Stimulated activated CD8-positive, alpha-beta memory T cell treated with anti-CD3 and anti-CD28 coated beads, Interleukin-12 subunit alpha, Interleukin-12 subunit beta, amount 100 ng/mL, for 4 hours (primary cell): ENCODE results near the gene FLT4.

Experiments
- DNase-seq: peaks from one replicate; pipeline ENCODE4 v3.0.0-alpha.2; 2020; ENCODE audit warnings: low read depth

FLT4 gene

DNA sequence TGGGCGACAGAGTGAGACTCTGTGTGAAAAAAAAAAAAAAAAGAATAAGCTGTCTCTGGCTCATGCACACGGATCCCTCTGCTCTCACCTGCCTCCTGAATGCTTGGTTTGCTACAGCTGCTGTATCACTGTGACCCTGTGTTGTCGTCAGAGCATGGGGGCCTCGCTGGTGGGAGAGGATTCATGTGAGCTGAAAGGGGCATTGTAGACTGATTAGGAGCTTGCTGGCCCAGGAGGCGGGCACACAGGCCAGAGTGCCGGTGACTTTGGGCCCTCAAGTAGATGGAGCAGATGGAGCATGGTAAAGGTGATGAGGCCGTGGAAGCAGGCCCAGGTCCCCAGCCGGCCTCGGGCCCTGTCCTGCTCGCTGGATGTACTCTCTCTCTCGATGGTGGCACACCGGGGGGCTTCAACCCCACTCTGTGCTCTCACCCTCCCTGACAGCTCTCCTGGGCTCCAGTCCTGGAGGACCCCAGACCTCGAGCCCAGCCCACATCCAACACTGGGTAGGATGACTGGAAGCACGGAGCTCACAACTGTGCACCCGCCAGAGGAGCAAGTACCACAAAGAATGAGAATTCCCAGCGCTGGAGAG is 7.1 kb downstream of the FLT4 start:
- no peak for DNase-seq

DNA sequence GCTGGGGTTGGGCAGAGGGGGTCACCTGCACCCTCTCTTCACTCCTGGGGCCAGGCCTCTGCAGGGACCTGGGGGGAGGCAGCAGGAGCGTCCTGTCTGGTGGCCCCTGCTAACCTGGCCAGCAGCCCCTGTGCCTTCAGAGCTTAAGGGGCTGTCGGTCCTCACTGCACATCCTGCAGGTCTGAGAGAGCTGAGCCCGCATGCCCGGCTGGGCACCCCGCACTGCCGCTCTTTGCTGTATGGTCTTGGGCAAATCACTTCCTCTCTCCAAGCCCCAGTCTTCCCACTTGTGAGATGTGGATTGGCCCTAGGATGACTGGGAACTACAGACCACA is 7.9 kb downstream of the FLT4 start:
- DNase-seq = no peak

DNA sequence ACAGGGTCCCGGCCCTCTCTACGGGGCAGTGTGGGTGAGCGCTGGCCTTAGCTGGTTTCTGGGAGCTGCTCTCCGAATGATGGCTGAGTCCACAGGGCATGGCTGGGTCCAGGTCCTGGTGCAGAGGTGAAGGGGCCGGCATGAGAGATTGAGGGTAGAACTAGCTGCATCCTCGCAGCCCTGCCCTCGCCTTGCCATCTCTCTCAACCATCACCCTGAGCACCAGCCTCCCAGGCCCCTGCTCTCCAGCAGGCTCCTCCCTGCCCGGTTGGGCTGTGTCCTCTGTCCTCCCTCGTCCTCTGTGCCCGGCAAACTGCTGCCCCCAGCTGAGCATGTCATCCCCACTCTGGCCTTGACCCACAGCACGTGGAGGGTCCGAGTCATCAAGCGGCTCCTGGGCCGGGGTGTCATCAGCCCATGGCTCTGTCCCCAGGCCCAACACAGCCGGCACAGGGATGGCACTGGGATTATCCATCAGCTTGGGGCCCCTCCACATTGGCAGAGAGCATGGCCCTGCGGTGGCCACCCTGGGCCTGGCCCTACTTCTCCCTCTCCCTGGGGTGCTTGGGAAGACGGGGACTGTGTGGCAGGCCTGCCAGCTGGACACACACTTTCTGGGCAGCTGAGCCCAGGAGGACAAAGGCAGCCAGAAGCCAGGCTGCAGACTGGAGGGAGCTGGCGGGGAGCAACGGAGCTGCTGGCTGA is 8.4 kb downstream of the FLT4 start:
- DNase-seq = no peak

DNA sequence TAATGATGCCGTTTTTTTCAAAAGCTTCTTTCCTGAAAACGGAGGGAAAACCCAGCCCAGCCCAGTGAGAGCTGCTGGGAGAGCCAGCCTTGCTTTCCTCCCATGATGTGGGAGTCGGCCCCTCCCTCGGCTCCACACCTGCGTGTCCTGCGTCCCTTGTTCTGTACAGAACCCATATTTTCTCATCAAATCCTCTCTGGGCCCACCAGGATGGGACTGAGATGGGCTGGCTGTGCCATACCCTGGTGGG is 8.9 kb downstream of the FLT4 start:
- DNase-seq = no peak

DNA sequence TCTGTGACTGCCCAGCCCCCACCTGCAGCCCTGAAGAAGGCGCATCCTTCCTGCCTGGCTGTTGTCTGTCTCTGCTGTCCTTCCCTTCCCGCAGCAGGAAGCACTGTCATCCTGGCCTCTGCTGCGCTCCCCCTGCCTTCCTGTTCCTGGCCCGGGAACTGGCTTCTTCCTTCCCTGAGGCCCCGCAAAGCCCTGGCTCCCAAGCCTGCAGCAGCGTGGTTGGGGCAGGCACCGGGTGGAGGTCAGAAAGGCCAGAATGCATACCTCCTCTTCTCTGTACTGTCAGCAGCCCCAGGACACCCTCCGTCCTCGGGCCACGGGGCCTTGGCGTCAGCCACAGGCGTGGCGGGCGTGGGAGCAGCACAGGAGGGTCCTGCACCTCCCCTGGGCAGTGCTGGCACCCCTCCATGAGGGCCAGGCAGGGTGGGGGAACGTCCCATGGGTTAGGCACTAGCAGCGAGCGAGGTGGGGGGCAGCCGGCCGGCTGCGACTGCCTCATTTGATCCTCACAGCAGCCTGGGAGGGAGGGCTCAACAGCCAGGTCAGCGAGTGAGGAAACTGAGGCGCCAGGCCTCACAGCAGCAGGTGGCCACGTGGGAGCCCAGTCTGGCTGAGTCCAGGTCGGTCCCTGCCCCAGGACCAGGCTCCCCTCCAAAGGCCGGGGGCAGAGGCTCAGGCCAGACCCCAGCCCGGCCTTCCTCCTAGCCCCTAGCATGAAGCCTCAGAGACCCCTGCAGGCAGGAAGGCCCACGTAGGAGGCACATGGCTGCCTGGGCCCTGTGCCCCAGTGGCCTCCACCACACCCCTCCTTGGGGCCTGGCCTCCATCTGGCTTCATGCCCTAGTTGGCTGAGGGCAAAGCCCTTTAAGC is 9.4 kb downstream of the FLT4 start:
- no peak for DNase-seq

DNA sequence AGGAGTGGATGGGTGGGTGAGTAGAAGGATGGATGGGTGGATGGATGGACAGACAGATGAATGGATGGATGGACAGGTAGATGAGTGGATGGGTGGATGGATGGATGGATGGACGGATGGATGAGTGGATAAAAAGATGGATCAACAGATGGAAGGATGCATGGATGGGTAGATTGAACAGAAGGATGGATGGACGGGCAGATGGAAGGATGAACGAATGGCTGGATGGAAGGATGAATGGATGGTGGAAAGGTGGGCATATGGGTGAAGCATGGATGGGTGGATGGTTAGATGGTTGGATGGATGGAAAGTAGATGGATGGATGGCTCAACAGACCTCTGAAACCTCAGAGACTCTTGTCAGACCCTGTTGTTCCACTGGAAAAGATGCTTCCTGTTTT is 10.1 kb downstream of the FLT4 start:
- no peak for DNase-seq

DNA sequence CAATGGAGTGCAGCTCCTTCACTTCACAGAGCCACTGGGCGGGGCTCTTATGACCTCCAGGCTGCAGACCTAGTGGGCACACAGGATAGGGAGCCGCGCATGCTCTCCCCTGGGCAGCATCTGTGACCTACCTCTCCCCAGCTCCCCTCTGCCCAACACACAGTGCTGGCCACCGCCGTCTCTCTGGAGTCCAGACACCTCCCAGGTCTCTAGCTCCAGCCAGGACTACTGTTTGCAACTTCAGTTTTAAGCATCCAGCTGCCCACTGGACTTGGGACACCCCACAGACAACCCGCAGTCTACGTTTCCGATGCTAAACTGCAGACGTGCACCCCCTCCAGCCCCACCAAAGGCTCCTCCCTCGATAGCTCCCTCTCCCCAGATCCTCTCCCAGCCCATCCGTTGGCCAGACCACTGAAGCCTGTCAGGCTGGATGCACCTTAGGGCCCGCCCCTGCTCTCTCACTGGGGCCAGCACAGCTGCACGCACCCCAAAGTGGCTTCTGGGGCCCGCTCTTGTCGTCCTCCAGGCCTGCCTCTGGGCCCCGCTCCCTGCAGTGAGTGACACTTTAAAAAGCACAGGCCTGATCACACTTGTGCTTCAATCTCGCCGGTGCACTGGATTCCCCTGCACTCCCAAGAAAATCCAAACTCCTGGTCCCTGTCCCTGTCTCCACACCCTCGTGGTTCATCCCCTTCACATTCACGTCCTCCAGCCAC is 11.3 kb downstream of the FLT4 start:
- no peak for DNase-seq

DNA sequence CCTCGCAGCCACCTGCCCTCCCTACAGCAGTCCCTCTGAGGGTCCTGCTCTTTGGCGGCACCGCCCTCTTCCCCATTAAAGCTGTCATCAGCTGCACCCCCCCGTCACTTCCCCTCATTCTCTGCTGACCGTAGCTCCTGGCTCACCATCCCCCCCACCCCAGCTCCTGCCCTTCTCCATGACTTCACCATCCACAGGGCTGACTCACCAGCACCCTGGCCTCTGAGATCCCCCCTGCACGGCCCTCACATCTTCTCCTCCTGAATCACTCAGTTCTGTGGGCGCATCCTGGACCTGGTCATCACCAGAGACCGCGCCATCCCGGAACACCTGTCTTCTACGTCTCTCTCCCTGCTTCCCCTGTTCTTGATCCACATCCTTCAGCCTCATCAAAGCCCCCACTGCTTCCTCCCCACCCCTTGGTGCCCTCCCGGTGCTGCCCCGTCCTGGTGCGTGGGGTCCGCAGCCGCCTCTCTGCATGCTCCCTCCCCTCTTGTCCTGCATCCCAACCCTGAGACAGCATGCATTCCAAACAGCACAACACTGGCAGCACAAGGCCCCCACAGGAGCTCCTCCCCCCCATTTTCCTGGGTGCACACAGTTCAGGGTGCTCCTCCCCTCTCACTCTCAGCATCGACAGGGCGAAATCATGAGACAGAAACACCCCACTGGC is 12.9 kb downstream of the FLT4 start:
- DNase-seq = no peak

DNA sequence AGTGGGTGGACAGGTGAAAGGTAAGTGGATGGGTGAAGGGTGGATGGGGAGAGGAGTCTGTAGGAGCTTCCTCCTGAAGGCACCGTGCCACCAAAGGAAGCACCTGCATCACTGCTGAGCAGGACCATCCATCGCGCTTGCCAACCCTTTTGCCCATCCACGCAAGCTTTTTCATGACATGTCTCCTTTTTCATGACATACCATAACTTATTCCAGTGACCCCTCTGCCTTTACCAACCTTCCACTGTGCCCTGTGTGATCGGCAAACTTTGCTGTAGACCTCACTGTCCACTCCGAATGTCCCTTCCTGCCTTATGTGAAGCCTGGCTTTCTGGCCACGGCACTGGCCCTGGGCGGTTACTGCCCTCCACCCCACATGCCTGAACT is 13.4 kb downstream of the FLT4 start:
- no peak for DNase-seq

DNA sequence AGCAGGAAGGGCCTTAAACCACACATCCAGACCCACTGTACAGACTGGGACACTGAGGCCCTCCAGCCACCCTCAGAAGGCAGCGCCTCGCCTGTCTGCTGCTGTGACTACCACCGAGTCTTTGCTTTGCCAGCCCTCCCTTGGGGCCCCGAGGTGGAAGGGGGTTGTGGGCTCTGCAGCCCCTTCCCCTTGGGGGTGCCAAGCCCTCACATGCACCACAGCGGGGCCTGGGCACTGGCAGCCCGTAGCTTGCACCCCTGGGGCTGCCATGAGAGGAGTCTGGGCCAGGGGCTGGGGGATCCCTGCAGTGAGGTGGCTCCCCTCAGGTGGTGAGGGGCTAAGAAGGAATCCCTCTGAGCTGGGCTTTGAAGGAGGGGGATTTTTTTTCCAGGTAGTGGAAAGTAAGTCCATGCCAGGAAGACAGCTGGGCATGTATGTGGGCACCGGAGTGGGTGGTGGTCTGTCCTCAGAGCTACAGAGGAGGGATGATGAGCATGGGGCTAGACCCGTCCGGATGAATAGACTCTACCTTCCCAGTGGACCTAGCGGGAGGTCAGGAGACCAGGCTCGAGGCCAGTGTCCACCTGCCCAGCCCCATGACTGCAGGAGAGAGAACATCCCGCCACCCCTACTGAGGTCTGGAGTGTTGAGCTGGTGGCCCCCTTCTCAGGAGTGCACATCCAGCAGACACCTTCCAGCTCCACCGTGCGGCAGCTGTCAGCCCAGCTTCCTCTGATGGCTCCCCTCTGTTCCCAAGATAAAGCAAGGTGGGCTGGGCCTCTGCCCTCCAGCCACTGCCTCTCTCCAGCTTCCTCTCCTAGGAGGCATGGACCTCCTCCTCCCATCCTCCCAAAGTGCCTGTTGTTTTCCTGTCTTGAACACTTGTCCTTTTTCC is 15.9 kb downstream of the FLT4 start:
- DNase-seq = no peak

DNA sequence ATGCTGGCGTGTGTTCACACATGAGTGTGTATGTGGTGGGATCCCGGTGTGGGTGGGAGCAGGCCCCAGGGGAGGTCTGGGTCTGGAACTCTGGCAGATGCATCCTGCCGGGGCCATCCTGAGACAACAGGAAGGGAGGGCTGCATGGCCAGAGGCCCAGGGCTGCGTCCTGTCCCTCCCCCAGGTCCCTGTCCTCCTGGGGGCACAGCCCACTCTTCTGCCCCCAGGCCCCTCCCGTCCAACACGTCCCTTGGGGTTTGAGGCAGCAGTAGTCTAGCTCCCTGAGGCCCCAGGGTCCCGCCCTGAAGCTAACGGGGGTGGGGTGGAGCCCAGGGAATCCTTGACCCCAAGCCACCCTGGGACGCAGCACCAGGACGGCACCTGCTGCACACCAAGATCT is 16.6 kb downstream of the FLT4 start:
- DNase-seq = no peak

DNA sequence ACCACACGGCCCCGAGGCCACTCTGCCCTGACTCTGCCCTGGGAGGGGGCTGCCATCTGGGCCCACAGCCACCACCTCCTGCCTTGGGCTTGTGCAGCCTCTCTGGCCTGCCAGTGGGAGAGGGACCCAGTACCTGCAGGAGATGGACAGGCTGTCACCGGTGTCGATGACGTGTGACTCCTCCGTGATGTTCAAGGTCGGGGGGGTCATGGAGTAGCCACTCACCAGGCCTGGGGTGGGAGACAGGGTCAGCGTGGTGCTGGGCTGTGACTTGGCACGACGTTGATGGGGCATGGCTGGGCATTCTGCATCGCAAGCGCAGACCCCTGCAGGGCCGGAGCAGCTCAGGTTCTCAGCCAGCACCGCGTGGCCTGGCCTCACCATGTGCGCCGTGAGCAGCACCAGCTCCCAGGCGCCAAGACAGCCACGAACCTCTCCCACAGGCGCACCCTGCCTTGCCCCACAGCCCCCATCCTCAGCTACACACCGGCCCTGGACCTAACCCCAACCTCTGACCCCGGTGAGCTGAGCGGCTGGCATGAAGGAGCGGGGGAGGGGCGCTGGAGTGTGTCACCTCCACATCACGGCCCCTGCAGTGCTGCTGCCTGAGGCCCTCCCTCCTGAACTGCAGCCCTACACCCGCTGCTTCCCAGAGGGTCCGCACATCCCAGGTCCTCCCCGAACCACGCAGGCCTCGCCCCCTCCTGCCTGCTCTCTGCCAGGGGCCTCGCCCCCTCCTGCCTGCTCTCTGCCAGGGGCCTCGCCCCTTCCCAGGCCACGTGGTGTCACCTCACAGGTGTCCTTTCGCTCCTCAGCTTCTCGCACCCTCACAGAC is 17.6 kb downstream of the FLT4 start:
- no peak for DNase-seq

DNA sequence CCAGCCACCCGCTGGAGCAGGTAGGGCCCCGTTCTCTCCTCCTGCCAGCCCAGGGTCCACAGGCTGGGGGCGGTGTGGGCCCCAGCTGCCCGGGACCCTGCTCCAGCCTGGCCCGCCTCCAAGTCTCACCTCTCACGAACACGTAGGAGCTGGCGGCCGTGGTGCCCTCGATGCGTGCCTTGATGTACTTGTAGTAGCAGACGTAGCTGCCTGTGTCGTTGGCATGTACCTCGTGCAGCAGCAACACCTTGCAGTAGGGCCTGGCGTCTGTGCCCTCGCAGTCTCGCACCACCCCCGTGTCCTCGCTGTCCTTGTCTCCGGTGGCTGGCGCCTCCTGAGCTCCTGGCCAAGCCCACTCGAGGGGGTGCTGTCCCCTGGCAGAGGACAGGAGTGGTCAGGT is 19.0 kb downstream of the FLT4 start:
- DNase-seq = no peak

DNA sequence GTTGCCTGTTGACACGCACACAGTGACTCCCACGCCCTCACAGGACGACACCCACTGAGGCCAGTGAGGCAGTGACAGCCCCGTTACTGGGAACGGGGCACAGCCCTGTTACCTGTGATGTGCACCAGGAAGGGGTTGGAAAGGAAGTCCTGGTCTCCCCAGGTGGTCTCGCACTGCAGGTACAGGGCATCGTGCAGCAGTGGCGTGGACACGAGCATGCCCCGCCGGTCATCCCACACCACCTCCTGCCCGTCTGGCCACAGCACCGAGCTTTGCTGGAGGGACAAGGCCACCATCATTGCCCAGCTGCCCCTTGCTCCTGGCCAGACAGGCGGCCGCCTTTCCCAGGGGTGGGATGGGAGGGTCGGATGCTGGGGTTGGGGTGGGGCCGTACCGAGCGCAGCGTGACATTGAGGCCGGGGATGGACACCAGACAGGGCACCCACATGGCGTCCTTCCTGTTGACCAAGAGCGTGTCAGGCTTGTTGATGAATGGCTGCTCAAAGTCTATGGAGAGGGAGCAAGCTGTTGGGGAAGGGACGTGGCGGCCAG is 19.5 kb downstream of the FLT4 start:
- DNase-seq = no peak

DNA sequence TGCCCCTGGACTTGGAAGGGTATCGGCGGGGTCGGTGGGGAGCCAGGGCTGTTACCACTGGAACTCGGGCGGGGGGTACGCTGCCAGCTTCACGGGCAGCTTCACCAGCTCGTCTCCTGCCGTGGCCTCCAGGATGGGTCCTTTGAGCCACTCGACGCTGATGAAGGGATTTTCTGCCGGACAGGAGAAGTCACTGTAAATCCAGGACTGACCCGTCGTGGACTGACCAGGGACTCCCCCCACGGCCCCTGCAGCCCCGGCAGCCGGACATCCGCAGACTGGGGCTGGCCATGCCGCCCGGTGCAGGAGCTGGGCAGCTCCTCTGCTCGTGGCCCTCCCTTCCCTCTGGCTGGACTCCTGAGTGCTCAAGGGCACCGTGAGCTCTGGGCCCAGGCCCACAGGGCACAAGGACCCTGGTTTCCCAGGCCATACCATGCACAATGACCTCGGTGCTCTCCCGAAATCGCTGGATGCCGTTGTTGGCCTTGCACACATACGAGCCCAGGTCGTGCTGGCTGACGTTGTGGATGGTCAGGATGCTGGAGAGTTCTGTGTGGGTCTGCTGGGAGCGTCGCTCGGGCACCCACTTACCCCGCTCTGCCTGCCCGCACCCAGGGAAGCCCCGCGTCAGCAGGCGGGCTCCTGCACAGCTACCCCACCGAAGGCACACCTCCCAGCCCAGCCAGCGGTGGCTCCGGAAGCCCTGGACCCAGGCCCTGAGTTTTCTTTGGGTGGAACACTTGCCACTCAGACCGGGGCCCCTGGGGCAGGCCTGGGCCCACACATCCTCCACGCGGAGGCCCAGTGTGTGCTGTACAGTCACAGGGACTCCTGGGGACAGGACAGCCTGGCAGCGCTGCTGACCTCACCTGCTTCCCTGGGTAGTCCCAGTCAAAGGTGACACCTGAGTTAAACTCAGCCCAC is 20.3 kb downstream of the FLT4 start:
- no peak for DNase-seq

DNA sequence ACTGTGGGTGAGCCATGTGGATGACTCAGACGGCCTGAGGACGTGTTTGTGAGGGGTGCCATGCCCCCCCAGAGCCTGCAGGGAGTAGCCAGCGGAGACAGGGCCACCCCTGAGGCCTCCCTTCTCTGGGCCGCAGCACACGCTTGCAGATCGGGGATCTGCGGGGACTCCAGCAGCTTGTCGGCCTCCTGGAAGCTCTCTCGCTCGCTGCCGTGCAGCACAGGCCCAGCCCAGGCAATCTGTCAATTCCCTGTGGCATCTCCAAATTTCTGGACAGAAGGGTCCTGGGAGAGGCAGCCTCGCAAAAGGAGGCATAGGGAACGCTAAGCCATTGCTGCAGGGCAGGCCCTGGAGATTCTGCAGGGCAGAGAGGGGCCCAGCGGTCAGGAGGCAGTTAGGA is 21.2 kb downstream of the FLT4 start:
- no peak for DNase-seq

DNA sequence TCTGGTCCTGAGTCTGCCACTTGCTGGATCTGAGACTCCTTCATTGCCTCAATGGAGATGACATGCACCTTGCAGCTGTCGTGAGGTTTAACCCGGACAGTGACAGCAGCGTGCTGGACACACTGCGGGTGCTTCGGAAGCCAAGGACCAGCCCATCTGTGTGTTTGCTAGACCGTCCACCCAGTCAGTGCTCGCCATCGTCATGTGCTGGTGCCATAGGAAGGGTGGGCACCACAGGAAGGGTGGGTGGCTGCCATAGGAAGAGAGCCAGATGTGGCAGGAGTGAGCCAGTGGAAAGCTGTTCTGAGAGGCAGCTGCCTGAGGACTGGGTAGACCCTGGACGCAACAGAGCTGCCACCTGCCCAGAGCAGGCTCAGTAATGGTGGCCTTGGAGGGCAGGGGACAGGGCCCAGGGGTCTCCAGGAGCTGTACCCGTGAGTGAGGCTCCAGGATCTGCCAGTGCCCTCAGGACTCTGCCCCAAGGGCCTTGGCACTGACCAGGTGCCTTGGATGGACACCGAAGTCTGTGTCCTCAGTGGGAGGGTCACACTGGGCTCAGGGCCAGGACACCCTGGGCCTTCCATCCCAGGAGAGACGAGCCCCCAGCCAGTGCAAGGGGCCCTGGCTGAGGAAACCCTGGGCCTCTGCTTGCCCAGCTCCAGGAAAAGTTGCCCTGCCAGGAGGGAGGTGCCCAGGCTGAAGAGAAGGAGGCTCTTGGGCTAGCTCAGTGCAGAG is 21.8 kb downstream of the FLT4 start:
- DNase-seq = no peak

DNA sequence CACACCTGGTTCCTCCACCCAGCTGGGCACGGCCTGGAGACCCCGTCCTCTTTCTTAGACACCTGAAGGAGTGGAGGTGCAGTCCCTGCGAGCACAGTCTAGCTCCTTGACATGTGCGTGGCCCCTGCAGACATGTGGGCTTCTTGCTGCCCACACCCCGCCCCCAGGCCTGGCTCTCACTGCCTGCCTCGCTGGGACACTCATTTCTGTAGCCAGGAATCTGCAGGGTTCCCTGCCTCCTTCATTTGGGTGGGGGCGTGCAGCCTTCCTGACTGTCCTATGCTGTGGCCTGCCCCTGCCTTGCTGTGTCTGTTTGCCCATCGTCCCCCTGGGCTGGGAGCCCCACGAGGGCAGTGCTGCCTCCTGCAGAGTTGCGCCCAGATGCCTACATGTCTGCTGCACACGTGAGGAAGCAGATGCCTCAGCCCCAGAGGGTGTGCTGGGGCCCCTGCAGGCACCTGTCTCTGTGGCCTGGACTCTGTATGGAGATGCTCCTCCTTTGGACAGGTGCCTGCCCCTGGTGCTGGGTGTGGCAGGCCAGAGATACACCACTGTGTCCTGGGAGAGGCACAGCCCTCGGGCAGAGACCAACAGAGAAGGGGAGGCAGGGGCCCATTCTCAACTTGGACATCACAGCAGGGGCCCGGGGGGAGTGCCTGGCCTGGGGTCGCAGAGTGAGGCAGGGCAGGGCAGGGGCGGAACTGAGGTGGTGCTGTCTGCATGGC is 22.6 kb downstream of the FLT4 start:
- DNase-seq = no peak
